ENCODE data around the gene COL1A1. TPM values are rescaled to one million over a fixed set of nuclear protein-coding genes. Genes with fewer than 3 reads are reported as not detected.
A peak's percentile ranks its signal among the peaks of the same experiment; 100 is the strongest.

The COL1A1 gene
- total and polyA plus RNA-seq, 3 donors from 2014 or later = 32.5 to 557 (median 35.1) TPM

GRCh38 chr17:50176559-50177357, 24.7 kb downstream of the COL1A1 start:
- TF ChIP-seq POLR2A (IDR thresholded peaks at IDR 0.05) (no peak), CTCF (IDR thresholded peaks at IDR 0.05) (peak; percentile 8 to 22 (median 10))
- H3K36me3 ChIP-seq (ENCODE audit: low read depth, missing control alignments) = no peaks in the 10 kb centered on the region
- intact Hi-C loops (cut with DNase I; ENCODE audit: low total_unique reads) = no loop called here
- H3K9me3 ChIP-seq = no peaks in the 10 kb centered on the region
- 73 to 74% methylated on average over 18 to 20 of the region's 20 CpGs for WGBS, 2 donors
- no peak for DNase-seq
- H3K27me3 ChIP-seq = no peaks in the 10 kb centered on the region
- H3K27ac ChIP-seq = peak overlapping the region; percentile 36 to 44
- no peak overlapping the region for H3K4me3 ChIP-seq
- peaks cover 39% of the 10 kb centered on the region for H3K4me1 ChIP-seq

- intact Hi-C loops (cut with DNase I; ENCODE audit: low total_unique reads) = no loop called here
- H3K27ac ChIP-seq = peak overlapping the region in 1 of 2 donors; percentile 36
- no peak overlapping the region for H3K4me3 ChIP-seq
- TF ChIP-seq CTCF (IDR thresholded peaks at IDR 0.05) (no peak), POLR2A (IDR thresholded peaks at IDR 0.05) (no peak)
- no peak for DNase-seq
- peaks cover 39% of the 10 kb centered on the region for H3K4me1 ChIP-seq
- no peaks in the 10 kb centered on the region for H3K9me3 ChIP-seq
- H3K27me3 ChIP-seq = no peaks in the 10 kb centered on the region
- H3K36me3 ChIP-seq (ENCODE audit: low read depth, missing control alignments) = no peaks in the 10 kb centered on the region
- WGBS, 2 donors = 92 to 94% methylated on average over 4 to 16 of the region's 16 CpGs
Measured at GRCh38 chr17:50175035-50175807, 26.2 kb downstream of the COL1A1 start.

- intact Hi-C loops (cut with DNase I; ENCODE audit: low total_unique reads) = no loop called here
- no peaks in the 10 kb centered on the region for H3K27me3 ChIP-seq
- H3K36me3 ChIP-seq (ENCODE audit: low read depth, missing control alignments) = no peaks in the 10 kb centered on the region
- no peak overlapping the region for H3K4me3 ChIP-seq
- WGBS, 2 donors = 74 to 80% methylated on average over 6 of the region's 6 CpGs
- peaks cover 39% of the 10 kb centered on the region for H3K4me1 ChIP-seq
- no peak for DNase-seq
- peak overlapping the region in 1 of 2 donors; percentile 73 for H3K27ac ChIP-seq
- no peaks in the 10 kb centered on the region for H3K9me3 ChIP-seq
- no peak for TF ChIP-seq CTCF (IDR thresholded peaks at IDR 0.05)
- TF ChIP-seq POLR2A (IDR thresholded peaks at IDR 0.05) = no peak
Measured at GRCh38 chr17:50174444-50174843, 27.0 kb downstream of the COL1A1 start.

GRCh38 chr17:50173335-50173941, 28.0 kb downstream of the COL1A1 start:
- peak; percentile 55 for DNase-seq
- 38 to 45% methylated on average over 3 to 10 of the region's 10 CpGs for WGBS, 2 donors
- H3K36me3 ChIP-seq (ENCODE audit: low read depth, missing control alignments) = no peaks in the 10 kb centered on the region
- H3K27me3 ChIP-seq = no peaks in the 10 kb centered on the region
- H3K4me1 ChIP-seq = peaks cover 39% of the 10 kb centered on the region
- TF ChIP-seq POLR2A (IDR thresholded peaks at IDR 0.05) = no peak
- TF ChIP-seq CTCF (IDR thresholded peaks at IDR 0.05) = no peak
- no peak overlapping the region for H3K4me3 ChIP-seq
- peak overlapping the region in 1 of 2 donors; percentile 73 for H3K27ac ChIP-seq
- intact Hi-C loops (cut with DNase I; ENCODE audit: low total_unique reads) = no loop called here
- H3K9me3 ChIP-seq = no peaks in the 10 kb centered on the region

Measured in testis (tissue), 3 donors.